AG08396 (cell line): ENCODE results near the gene HMCN2.
"Not testable (repeated sequence)": the region's sequence is repeated elsewhere in the genome, so short reads cannot be mapped to it uniquely, and the experiment has no call there.

ENCODE experiments used
- DNase-seq: peaks from one replicate; pipeline ENCODE4 v3.0.0; 2012; ENCODE audit warnings: low spot score, mixed read lengths

HMCN2 gene

GRCh38 chr9:130393681-130394071, 128.1 kb downstream of the HMCN2 start:
- no peak for DNase-seq

GRCh38 chr9:130394320-130394719, 128.8 kb downstream of the HMCN2 start:
- no peak for DNase-seq

- no peak for DNase-seq
Measured at GRCh38 chr9:130394814-130395470, 129.4 kb downstream of the HMCN2 start.

DNA sequence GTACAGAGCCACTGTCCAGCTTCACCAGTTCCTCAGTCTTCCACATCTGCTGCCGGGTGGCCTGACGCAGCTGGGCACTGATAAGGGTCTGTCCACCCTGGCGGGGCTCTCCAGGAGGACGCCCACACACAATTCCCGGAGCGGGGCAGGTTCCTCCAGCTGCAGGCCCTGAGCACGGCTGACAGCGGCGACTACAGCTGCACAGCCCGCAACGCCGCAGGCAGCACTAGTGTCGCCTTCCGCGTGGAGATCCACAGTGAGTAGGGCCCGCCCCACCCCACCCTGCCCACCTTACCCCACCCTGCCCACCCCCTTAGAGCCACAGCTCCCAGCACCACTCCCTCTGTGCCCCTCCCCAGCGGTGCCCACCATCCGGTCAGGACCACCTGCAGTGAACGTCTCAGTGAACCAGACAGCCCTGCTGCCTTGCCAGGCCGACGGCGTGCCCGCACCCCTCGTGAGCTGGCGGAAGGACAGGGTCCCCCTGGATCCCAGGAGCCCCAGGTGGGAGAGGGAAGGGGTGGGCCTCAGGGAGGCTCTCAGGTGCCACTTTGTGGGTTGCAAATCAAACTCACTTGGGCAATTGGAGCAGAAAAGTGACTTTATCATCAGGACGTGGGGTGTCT, 130.4 kb downstream of the HMCN2 start:
- DNase-seq: no peak

- no peak for DNase-seq
Measured at GRCh38 chr9:130396581-130396980, 131.0 kb downstream of the HMCN2 start.

DNA sequence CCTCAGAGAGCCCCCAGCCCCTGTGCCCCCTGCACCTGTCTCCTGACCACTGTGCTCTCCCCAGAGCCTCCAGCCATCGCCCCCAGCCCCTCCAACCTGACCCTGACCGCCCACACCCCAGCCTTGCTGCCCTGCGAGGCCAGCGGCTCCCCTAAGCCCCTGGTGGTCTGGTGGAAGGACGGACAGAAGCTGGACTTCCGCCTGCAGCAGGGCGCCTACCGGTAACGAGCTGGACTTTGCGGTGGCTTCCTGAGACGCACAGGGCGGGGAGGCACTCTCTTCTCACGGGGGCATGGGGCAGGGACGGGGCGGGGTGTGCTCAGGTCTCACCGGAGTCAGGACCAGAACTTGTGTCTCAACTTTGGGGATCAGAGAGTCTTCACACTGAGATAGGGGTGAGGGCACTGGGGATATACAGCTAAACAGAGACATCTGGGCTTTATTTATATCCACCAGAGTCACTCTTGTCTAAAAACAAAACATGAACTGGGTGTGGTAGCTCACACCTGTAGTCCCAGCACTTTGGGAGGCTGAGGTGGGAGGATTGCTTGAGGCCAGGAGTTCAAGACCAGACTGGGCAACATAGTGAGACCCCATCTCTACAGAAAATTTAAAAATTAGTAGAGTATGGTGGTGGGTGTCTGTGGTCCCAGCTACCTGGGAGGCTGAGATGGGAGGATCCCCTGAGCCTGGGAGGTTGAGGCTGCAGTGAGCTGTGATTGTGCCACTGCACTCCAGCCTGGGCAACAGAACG, 133.1 kb downstream of the HMCN2 start:
- no peak for DNase-seq

- DNase-seq: no peak
Measured at GRCh38 chr9:130399768-130400167, 134.2 kb downstream of the HMCN2 start.

- DNase-seq: no peak
Measured at GRCh38 chr9:130400870-130401269, 135.3 kb downstream of the HMCN2 start.

- DNase-seq: not testable (repeated sequence)
Measured at GRCh38 chr9:130401742-130402141, 136.2 kb downstream of the HMCN2 start.

DNA sequence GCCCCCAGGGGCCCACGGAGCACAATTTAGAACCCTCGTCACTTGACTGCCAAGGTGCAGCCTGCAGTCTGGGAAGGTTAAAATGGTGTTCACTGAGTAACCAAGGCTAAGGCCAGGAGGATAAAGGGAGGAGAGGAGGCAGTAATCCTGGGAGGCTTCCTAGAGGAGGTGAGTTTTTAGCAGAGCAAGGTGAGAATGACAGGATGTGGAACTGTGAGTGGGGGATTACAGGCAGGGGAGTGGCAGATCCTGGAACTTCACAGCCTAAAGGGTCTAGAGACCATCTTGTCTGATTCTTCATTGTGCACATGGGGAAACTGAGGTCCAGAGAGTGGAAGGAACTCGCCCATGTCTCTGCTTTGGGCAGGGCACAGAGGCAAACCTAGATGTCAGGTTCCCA, 136.7 kb downstream of the HMCN2 start:
- no peak for DNase-seq

- no peak for DNase-seq
Measured at GRCh38 chr9:130402645-130403440, 137.3 kb downstream of the HMCN2 start.

- no peak for DNase-seq
Measured at GRCh38 chr9:130405657-130406257, 140.2 kb downstream of the HMCN2 start.

DNA sequence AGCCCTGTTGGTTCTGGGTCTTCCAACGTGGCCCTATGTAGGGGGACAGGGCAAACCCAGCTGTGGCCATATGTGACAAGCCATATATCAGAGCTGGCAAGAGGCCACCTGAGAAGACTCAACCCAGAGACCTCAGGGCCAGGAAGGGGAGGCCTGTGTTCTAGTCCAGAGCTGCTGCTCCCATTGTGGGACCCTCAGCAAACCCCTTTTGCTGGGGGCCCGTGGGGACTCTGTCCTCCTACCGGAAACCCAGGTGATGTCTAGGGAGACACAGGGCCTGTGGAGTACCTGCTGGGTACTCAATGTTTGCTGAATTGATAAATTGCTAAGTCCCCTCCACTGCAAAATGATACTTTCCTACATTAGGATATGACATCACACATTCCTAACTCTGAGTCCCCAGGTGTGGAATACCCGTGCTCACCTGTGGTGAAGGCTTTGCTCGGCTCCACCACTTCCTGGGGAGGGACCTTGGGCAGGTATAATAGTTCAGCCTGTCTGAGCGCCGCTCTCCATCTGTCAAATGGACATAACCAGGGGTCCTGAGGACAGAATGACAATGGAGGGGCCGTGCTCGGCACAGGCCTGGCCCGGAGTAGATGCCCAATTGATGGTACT, 140.8 kb downstream of the HMCN2 start:
- no peak for DNase-seq

DNA sequence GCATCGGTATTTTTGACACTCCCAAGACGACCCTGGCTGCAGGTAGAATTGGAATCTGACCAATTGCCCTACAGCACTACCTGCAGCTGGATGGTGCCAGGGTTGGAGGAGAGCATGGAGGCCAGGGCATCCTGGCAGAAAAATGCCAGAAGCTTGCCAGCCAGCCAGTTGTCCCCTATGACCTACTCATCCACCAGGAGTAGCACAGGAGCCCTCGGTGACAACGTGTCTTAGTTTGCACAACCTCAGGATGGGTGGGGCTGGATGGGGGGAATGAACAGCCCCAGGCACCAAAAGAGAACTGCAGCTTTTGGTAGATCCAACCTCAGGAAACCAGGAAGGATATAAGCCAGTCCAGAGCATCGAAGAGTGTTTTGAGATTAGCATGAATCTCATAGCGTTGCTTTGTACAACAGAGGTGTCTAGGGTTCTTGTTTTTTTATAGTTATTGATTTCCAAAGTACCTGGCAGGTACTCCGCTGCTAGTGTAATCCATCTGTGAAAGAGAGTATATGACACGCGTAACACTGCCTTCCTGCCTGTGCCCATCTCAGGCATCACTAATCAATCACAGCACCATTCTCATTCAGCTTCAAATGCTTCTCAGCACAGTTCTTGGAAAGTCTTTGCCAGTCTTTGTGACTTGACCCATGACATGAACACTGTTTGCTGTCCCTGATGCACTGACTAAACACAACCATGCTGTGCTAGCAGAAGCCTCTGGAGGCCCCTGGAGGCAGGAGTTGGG, 142.5 kb downstream of the HMCN2 start:
- no peak for DNase-seq

DNA sequence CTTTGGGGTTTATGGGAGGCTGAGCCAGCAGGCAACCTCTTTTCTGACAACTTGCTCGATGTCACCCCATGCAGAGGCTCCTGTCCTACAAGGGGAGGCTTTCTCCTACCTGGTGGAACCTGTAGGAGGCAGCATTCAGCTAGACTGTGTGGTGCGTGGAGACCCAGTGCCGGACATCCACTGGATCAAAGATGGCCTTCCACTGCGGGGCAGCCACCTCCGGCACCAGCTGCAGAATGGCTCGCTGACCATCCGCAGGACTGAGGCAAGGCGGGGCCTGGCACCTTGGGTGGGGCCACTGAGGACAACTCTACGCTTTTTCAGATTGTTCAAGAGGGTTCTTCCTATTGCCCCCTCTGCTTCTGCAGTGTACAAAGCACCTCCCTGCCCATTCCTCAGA, 143.1 kb downstream of the HMCN2 start:
- no peak for DNase-seq

DNA sequence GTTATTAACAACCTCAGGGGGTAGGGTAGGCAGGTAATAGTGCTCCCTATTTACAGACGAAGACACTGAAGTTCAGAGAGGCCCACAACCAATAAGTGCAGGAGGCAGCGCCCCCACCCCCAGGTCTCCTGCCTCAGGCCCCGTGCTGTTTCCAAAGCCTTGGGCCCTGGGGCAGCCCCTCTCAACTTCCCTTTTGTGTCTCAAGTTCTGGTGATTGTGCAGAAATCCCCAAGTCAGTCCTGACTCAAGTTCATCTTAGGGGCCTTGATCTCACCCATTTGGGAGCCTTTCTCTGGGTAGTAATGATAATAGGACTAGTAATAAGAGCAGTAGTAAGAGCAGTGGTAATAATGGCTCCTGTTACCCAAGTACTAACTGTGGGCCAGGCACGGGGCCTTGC, 143.7 kb downstream of the HMCN2 start:
- no peak for DNase-seq

DNA sequence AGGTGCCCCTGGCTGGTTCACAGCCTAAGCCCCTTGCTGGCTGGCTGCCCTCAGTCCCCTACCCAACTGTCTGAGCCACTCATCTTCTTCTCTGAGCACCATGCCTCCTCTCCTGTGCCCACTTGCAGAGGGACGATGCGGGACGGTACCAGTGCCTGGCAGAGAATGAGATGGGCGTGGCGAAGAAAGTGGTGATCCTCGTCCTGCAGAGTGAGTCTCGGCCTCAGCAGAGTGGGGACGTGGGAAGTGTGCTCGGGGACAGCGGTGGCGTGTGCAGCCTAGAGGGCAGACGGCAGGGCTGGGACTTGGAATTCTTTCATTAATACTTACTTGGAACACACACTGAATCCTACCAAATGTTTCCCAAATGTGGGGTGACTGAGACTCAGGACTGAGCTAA, 144.9 kb downstream of the HMCN2 start:
- DNase-seq: no peak

DNA sequence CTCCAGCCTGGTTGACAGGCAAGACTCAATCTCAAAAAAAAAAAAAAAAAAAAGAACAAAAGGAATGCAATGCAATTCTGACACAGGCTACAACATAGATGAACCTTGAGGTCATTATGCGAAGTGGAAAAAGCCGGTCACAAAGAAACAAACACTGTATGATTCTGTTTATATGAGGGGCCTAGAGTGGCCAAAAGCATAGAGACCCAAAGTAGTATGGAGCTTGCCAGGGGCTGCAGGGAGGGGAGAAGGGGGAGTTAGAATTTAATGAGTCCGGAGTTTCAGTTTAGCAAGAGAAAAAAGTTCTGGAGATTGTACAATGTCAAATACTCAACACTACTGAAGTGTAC, 146.0 kb downstream of the HMCN2 start:
- no peak for DNase-seq

GRCh38 chr9:130414081-130414731, 148.6 kb downstream of the HMCN2 start:
- DNase-seq: no peak

DNA sequence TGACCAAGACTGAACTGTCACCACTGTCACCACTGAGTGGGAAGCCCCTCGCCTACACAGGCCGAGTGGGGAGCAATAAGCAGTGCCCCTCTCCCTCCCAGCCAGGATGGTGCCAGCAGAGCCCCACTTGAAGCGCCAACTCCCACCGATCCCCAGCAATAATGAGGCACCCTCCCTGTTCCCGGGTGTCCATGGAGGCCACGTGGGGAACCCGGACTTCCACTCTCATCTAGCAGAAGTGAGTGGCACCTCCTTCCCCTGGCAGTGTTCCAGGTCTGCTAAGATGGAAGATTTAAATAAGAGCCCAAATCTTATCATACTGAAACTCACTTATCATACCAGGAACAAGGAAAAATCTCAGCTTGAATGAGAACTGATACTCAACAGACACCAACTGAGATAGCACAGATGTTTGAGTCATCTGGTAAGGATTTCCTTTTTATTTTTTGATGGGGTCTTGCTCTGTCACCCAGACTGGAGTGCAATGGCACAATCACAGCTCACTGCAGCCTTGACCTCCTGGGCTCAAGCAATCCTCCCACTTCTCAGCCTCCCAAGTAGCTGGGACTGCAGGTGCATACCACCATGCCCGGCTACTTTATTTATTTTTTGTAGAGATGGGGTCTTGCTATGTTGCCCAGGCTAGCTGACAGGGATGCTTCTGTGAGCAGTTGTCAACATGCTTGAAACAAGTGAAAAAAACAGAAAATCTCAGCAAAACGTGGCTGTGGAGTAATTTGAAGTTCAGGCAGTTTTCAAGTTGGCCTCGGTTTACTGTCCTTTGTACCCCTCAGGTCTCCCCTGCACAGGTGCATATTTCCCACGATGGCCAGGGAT, 149.6 kb downstream of the HMCN2 start:
- DNase-seq: no peak
